ENCODE data around the gene C10orf71. TPM values are rescaled to one million over a fixed set of nuclear protein-coding genes. Genes with fewer than 3 reads are reported as not detected.

C10orf71 gene
- total RNA-seq, 2 donors from 2014 or later: 0.82 TPM; not detected in 1

DNA sequence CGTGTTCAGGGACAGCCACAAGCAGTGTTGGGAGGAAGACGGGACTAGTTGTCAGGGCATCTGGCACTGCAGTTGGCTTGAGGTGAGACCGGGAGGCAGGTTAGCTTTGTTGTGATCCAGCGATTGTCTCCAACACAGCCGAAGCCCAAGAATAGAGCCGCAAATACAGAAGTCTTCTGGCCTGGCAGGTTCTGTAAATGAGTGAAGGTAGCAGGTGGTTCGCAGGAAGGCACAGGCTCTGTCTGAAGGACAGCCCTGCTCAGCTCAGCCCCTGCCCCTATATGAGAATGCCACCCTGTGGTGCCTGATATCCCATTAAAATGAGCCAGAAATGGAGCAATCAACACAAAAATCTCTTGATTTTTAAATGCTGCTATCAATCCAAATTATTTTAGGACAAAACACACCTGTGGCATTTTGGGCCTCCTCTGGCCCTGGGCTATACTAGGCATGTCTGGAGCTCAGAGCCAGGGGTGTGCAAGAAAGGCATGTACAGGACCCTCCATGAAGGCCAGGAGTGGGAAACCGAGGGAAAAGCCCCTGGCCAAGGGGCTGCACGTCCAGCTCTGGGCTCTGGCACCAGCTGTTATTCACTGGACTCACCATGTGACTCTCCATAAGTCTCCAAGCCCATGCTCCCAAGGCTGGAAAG lies 11.2 kb upstream of the C10orf71 start:
- DNase-seq (ENCODE audit: low spot score): no peak
- H3K27me3 ChIP-seq (replicated peaks; ENCODE audit: insufficient read depth): no peaks in the 10 kb centered on the region
- H3K27ac ChIP-seq: no peak overlapping the region
- H3K4me1 ChIP-seq (replicated peaks): no peaks in the 10 kb centered on the region
- intact Hi-C loops (cut with DNase I): no loop called here
- H3K4me3 ChIP-seq: no peak overlapping the region
- no peak for TF ChIP-seq POLR2A (IDR thresholded peaks at IDR 0.05)
- no peak for TF ChIP-seq POLR2AphosphoS5 (IDR thresholded peaks at IDR 0.05)
- TF ChIP-seq, protein P1, sequence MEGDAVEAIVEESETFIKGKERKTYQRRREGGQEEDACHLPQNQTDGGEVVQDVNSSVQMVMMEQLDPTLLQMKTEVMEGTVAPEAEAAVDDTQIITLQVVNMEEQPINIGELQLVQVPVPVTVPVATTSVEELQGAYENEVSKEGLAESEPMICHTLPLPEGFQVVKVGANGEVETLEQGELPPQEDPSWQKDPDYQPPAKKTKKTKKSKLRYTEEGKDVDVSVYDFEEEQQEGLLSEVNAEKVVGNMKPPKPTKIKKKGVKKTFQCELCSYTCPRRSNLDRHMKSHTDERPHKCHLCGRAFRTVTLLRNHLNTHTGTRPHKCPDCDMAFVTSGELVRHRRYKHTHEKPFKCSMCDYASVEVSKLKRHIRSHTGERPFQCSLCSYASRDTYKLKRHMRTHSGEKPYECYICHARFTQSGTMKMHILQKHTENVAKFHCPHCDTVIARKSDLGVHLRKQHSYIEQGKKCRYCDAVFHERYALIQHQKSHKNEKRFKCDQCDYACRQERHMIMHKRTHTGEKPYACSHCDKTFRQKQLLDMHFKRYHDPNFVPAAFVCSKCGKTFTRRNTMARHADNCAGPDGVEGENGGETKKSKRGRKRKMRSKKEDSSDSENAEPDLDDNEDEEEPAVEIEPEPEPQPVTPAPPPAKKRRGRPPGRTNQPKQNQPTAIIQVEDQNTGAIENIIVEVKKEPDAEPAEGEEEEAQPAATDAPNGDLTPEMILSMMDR (IDR thresholded peaks at IDR 0.05): no peak
- no peaks in the 10 kb centered on the region for H3K9me3 ChIP-seq
- 81% methylated on average over 9 of the region's 9 CpGs for WGBS
- H3K36me3 ChIP-seq: no peaks in the 10 kb centered on the region

DNA sequence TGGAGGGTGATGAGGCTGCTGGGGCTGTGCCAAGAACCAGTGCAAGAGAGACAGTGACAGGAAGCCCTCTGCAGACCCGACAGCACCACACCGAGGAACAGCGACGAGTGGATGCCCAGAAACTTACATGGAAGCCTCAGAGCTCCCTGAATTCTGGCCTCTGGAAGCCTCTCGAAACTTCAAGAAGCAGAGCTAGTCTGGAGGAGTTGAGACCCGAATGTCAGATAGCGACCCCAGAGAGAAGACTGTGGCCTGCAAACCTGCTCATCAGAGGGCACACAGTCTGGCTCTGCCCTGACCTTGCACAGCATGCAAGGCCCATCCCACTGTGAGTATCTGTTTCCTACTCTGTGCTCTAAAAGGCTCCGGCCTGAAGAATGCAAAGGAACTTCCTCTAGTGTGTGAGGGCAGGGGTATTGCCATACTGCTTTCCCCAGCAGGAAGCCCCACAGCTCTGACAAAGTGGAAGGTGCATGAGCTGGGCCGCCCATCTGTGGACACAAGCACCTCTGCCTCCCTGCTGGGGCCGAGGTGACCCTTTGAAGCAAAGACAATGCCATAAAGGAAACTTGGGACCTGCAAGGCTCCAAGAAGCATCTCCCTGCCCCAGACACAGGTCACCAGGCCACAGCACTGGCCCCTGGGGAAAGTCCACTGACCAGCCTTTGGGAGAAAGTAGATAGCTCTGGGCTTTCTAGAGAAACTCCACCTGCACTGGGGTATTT lies 10.5 kb upstream of the C10orf71 start:
- intact Hi-C loops (cut with DNase I): no loop called here
- H3K9me3 ChIP-seq: no peaks in the 10 kb centered on the region
- H3K4me3 ChIP-seq: no peak overlapping the region
- TF ChIP-seq POLR2A (IDR thresholded peaks at IDR 0.05) (no peak), POLR2AphosphoS5 (IDR thresholded peaks at IDR 0.05) (no peak)
- TF ChIP-seq, protein P1 (IDR thresholded peaks at IDR 0.05): no peak
- H3K4me1 ChIP-seq (replicated peaks): no peaks in the 10 kb centered on the region
- no peak overlapping the region for H3K27ac ChIP-seq
- H3K36me3 ChIP-seq: no peaks in the 10 kb centered on the region
- WGBS: 88% methylated on average over 10 of the region's 10 CpGs
- DNase-seq (ENCODE audit: low spot score): no peak
- no peaks in the 10 kb centered on the region for H3K27me3 ChIP-seq (replicated peaks; ENCODE audit: insufficient read depth)

DNA sequence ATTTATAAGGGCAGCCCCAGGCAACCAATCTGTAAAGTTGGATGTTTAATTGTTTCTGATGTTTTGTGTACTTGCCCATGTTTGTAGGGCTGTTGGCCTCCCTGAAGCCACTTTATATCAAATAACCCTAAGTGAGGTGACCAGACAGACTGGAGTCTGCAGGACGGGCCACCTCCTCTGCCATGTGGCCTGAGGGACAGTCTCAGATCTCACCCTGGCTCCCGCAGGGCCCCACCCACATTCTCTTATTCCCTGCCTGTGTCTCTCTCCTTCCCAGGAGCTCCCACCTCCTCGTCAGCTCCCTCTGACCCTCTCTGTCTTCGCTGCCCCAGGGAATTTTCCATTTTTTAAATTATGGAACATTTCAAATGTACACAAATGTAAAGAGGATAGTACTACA lies 9.5 kb upstream of the C10orf71 start:
- Histone ChIP-seq H3K36me3 (no peaks in the 10 kb centered on the region), H3K4me3 (no peak overlapping the region), H3K9me3 (no peaks in the 10 kb centered on the region), H3K27ac (no peak overlapping the region), H3K27me3 (replicated peaks; ENCODE audit: insufficient read depth) (no peaks in the 10 kb centered on the region), H3K4me1 (replicated peaks) (no peaks in the 10 kb centered on the region)
- no peak for DNase-seq (ENCODE audit: low spot score)
- 42% methylated on average over 4 of the region's 4 CpGs for WGBS
- TF ChIP-seq, protein P1 (IDR thresholded peaks at IDR 0.05): no peak
- TF ChIP-seq POLR2A (IDR thresholded peaks at IDR 0.05): no peak
- TF ChIP-seq POLR2AphosphoS5 (IDR thresholded peaks at IDR 0.05): no peak
- intact Hi-C loops (cut with DNase I): no loop called here

DNA sequence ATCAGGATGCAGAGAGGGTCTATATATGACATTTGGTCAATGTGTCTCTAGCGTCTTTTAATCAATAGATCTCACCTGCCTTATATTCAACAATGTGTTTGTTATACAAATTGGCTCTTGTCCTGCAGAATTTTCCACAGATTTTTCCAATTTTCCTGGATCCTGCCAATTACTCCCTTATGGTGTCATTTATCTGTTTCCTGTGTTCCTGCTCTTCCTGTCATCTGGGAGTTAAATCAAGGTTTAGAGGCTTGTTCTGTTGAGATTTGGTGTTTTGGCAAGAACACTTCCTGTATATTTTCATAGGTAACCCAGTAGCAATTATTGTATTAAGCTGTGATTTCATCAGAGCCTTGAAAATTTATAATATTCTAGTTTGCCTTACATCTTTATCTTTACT lies 8.8 kb upstream of the C10orf71 start:
- DNase-seq (ENCODE audit: low spot score): no peak
- intact Hi-C loops (cut with DNase I): no loop called here
- Histone ChIP-seq H3K27ac (no peak overlapping the region), H3K9me3 (no peaks in the 10 kb centered on the region), H3K4me1 (replicated peaks) (no peaks in the 10 kb centered on the region), H3K36me3 (no peaks in the 10 kb centered on the region), H3K27me3 (replicated peaks; ENCODE audit: insufficient read depth) (no peaks in the 10 kb centered on the region), H3K4me3 (no peak overlapping the region)
- WGBS: 73% methylated on average over 1 of the region's 1 CpG
- TF ChIP-seq, protein P1 (IDR thresholded peaks at IDR 0.05): no peak
- TF ChIP-seq POLR2A (IDR thresholded peaks at IDR 0.05): no peak
- no peak for TF ChIP-seq POLR2AphosphoS5 (IDR thresholded peaks at IDR 0.05)

DNA sequence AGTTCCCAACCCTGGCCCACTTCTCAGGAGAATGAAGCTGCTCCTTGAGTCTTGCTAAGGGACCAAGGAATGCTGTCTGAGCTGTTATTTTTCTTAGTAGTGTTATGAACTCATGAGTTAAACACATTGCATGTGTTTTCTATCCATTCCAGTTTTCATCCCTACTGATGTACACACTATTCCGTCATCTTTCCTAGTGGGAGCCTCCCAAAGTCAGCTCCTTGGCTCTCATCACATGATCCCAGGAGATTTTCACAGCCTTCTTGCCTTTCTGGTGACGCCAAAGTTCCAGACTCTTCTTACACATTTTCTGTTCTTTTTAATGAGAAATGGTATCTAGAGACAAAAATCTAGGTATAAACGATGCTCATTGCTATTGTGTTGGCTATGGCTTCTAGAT lies 8.4 kb upstream of the C10orf71 start:
- Histone ChIP-seq H3K36me3 (no peaks in the 10 kb centered on the region), H3K9me3 (no peaks in the 10 kb centered on the region), H3K4me1 (replicated peaks) (no peaks in the 10 kb centered on the region), H3K27ac (no peak overlapping the region), H3K4me3 (no peak overlapping the region), H3K27me3 (replicated peaks; ENCODE audit: insufficient read depth) (no peaks in the 10 kb centered on the region)
- 68% methylated on average over 3 of the region's 3 CpGs for WGBS
- TF ChIP-seq, protein P1 (IDR thresholded peaks at IDR 0.05): no peak
- TF ChIP-seq POLR2AphosphoS5 (IDR thresholded peaks at IDR 0.05) (no peak), POLR2A (IDR thresholded peaks at IDR 0.05) (no peak)
- intact Hi-C loops (cut with DNase I): no loop called here
- no peak for DNase-seq (ENCODE audit: low spot score)
